ENCODE measurements around the gene CA5A.

DNA sequence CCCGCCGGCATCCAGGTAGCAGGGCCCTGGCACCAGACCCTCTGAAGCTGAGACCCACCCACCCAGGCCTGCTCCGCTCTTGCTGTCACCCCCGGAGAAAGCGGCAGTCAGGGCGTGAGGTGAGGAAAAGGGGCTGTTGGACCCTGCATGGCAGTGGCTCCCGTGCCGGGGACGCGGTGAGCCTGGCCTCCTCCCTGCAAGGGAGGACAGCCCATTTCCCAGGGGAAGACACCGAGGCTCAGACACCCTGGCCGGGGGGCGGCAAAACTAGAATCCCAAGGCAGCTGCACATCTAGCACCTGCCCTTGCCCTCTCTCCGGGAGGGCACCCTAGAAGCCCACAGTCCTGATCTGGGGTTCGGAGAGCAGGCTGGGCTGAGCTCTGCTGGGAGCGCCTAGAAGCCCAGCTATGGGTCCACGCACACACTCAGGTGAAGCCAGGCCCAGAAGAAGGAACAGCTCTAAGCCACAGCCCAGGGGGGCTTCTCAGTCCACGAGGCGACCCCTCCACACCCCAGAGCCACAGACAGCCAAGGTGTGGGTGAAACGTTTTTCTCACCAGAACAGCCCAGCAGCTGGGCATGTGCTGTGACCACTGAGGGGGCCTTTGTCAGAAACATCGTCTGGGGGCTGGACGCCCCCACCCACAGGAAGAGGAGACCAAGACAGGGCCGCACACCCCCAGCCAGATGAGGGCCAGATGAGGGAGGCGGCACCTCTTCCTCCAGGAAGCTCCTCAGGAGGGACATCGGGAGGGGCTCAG is 89.4 kb downstream of the CA5A start:
- TF ChIP-seq POLR2A (IDR thresholded peaks at IDR 0.05), result no peak
- TF ChIP-seq, protein P1, sequence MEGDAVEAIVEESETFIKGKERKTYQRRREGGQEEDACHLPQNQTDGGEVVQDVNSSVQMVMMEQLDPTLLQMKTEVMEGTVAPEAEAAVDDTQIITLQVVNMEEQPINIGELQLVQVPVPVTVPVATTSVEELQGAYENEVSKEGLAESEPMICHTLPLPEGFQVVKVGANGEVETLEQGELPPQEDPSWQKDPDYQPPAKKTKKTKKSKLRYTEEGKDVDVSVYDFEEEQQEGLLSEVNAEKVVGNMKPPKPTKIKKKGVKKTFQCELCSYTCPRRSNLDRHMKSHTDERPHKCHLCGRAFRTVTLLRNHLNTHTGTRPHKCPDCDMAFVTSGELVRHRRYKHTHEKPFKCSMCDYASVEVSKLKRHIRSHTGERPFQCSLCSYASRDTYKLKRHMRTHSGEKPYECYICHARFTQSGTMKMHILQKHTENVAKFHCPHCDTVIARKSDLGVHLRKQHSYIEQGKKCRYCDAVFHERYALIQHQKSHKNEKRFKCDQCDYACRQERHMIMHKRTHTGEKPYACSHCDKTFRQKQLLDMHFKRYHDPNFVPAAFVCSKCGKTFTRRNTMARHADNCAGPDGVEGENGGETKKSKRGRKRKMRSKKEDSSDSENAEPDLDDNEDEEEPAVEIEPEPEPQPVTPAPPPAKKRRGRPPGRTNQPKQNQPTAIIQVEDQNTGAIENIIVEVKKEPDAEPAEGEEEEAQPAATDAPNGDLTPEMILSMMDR (IDR thresholded peaks at IDR 0.05), result no peak
- TF ChIP-seq EP300 (IDR thresholded peaks at IDR 0.05), result no peak
- no peak for TF ChIP-seq POLR2AphosphoS5 (IDR thresholded peaks at IDR 0.05)

All from gastroesophageal sphincter (tissue), 3 donors.